GM18511 (cell line): ENCODE data around the gene TSNAXIP1.
"Not testable (repeated sequence)": the region's sequence is repeated elsewhere in the genome, so short reads cannot be mapped to it uniquely, and the experiment has no call there.

Experiments
- ATAC-seq: cut with Tn5 transposase; IDR thresholded peaks from one replicate; pipeline ENCODE4 v1.9.1; 2021; ENCODE audit warnings: mild to moderate bottlenecking, moderate library complexity; ENCODE audit not compliant: unreplicated experiment

The TSNAXIP1 gene

GRCh38 chr16:67857547-67858233 is 51.0 kb downstream of the TSNAXIP1 start:
- ATAC-seq = no peak

DNA sequence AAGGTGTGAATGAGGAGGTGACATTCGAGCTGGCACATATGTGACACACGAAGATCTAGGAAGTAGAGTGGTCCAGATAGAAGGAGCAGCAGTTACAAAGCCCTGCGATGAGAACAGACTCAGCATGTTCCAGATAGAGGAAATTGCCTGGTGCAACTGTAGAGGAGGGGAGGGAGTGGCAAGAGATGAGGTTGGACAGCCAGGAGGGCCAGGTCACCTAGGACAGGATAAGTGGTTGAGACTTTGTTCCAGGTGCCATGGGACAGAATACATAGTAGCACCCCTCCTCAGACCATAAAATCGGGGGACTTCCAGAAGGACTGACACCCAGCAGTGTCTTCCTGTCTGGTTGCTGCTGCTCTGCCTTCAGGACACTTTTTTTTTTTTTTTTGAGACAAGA is 51.8 kb downstream of the TSNAXIP1 start:
- ATAC-seq = no peak

DNA sequence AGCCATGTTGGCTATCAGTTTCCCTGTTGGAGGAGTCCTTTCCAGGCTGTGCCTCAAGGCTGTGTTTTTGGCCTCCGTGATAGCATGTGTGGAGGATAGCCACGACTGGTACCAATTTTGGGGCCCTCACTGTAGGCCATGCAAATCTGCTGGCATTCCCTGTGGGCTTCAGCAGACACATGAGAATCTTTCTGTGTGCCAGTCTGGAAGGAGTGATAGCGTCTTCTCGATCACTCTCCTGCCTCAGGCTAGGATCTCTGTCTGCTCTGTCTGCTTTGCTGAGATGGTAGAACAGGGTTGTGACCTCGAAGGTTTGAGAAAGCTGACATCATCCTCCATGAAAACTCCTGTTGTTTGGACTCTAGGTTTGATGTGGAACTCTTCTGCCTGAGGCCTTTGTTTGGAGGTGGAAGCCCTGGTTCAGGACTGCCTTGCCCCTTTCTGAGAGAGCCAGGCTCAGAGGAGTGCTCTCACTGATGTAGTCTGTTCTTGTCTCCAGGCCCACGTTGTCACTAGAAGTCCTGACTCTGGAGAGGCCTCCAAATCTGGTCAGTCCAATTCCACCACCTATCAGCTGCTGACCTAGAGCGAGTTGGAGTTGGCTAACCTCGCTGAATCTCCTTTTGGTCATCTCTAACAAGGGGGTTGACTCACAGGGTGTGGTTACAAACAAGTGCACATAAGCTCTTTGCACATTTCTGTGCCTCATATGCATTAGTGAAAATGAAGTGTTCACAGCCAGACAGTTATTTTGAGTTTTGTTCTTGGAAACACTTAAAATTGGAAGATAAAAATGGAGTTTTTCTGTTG is 54.1 kb downstream of the TSNAXIP1 start:
- ATAC-seq = no peak

DNA sequence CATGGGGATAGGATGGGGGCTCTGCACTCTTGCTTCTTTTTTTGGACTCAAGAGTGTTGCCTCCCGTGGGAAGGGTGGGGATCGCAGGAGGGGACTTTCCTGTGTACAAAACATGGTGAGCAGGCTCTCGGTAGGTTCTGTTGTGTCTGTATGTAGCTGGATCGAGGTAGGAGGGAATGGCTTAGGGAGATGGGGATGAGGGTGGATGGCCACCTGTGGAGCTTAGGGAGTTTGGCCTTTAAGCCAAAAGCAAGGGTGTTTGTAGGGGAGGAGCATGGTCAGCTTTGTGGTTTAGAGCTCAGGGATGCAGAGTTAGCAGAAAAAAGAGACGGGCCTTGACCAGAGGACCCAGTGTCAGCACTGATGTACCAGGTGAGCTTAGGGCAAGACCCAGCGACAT is 55.2 kb downstream of the TSNAXIP1 start:
- no peak for ATAC-seq

GRCh38 chr16:67862623-67863583 is 56.2 kb downstream of the TSNAXIP1 start:
- ATAC-seq = no peak

DNA sequence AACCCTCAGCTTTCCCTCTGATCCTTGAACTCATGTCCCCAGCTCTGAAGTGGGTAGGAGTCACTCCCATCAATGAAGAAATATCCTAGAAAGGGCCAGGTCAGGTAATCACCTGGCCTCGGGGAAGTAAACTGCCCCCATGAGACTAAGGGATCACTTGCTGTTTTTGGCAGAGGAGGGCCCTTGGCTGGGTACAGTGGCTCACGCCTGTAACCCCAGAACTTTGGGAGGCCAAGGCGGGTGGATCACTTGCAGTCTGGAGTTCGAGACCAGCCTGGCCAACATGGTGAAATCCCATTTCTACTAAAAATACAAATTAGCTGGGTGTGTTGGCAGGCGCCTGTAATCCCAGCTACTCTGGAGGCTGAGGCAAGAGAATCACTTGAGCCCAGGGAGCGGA is 57.4 kb downstream of the TSNAXIP1 start:
- ATAC-seq = not testable (repeated sequence)

- no peak for ATAC-seq
Observed at GRCh38 chr16:67864594-67864993, 57.9 kb downstream of the TSNAXIP1 start.

DNA sequence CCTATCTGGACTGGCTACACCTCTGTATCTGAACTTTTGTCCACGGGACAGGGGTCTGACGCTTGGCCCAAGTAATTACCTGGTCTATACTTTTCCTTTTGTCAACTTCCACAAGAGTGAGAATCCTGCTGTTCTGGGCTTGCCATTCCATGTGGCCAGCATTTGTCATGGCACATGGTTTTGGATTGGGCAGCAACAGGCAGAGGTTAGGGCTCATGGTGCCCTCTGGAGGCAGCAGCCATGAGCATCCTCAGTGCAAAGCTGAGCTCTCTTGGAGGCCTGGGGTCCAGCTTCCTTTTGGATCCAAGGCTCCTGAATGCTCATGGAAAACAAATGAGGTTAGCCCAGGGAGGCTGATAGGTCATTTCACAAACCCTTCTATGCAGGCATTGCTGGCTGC is 58.6 kb downstream of the TSNAXIP1 start:
- no peak for ATAC-seq

DNA sequence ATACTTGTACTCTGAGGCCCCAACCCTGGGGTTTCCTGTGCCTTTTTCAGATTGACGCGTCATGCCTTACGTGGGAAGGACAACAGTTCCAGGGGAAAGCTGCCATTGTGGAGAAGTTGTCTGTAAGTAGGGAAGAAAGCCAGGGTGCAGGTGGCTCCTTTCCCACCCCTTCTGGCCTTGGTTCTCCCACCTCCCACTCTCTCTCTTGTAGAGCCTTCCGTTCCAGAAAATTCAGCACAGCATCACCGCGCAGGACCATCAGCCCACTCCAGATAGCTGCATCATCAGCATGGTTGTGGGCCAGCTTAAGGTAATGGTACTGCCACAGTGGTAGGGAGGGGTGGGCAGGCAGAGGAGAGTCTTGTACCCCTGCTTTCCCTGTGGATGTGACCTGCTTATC is 61.6 kb downstream of the TSNAXIP1 start:
- ATAC-seq = no peak

DNA sequence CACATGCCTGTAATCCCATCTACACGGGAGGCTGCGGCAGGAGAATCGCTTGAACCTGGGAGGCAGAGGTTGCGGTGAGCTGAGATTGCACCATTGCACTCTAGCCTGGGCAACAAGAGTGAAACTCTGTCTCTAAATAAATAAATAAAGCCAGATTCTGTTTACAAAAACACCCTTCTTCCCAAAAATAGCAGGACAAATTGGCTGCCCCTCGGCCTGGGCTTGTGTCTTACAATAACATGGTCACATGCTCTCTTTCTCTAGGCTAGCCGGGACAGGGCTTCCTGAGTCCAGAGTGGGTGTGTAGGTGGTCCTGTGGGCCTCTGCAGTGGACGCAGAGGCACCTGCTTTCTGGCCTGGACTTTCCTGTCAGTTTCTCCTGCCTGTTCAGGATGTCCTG is 63.0 kb downstream of the TSNAXIP1 start:
- no peak for ATAC-seq

DNA sequence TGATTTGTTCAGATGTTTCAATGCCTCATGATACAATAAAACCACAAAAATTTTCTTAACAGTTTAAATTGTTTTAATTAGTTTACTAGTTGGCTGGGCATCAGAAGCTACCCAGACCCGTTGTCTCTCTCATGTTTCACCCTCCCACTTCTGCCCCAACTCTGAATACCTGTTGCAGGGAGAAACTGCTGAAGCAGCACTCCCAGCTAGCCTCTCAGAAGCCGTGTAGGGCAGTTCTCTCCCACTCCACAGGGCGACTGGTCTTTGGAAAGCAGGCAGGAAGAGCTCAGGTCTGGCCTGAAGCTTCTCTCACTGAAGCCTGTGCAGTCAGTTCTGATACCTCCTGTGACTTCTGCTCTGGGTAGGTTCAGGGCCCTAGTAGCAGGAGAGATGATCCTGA is 64.6 kb downstream of the TSNAXIP1 start:
- ATAC-seq = no peak

GRCh38 chr16:67872131-67872630 is 65.5 kb downstream of the TSNAXIP1 start:
- no peak for ATAC-seq

GRCh38 chr16:67872631-67873434 is 66.1 kb downstream of the TSNAXIP1 start, which contains the start of gene EDC4:
EDC4 (plus strand) TSS chr16:67873052; CDS start chr16:67873262, 210 bp downstream.
- peak; percentile 91 for ATAC-seq

DNA sequence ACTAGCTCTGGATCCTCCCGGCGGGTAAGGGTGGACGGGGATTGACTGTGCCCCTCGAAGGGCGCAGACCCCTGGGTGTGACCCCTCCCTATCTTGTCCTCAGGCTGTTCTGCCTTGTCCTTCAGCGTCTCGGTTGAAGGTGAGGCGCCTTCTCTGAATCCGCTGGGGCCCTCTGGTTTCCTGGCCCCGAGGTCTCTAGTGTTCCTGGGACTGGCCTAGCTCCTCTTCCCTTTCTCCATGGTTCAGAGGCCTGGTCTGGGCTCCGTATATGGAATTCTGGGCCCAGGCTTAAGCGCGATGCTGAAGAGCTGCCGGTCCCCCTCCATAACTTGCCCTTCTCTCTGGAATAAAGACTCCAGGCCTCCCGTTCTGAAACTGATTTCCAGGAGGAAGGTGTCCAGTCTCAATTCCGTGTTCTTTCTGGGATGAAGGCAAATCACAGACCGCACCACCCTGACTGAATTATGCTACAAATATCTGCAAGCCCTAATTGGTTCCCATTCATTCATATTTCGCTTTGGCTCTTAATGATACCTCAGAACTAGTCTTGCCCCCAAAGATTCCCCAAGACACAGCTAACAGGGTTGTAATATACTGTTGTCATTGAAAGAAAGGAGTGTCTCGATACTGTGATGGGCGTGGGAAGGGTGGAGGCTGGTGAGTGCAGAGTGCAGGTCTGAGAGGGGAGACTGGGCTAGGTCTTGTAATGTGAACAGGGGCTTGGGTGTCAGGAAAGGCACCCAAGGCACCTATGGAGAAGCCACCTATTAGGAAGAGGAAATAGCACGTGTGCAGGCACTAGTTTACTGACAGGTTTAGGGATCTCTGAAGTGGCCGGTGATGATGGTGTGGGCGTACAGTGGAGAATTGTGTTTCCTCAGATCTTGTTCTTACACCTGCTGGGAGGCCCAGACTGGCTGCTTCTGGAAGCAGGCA is 67.0 kb downstream of the TSNAXIP1 start:
- ATAC-seq = no peak

DNA sequence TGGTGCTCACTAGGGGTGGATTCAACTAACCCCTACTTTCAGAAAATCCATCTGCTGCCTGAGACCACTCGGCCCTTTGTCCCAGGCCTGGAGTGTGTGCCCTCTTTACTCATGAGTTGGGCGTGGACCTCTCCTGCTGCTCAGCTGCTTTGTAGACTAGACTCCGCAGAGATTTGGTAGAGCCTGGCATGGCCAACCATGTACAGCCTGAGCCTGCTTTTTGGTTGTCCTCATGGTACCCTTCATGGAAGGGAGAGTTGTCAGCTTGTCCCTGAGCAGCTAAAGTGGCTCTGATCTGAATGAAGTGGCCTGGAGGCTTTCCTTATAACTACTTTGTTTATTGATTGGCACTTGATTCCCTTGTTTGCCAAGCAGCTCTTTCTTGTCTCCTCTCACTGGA is 67.7 kb downstream of the TSNAXIP1 start:
- ATAC-seq = no peak

DNA sequence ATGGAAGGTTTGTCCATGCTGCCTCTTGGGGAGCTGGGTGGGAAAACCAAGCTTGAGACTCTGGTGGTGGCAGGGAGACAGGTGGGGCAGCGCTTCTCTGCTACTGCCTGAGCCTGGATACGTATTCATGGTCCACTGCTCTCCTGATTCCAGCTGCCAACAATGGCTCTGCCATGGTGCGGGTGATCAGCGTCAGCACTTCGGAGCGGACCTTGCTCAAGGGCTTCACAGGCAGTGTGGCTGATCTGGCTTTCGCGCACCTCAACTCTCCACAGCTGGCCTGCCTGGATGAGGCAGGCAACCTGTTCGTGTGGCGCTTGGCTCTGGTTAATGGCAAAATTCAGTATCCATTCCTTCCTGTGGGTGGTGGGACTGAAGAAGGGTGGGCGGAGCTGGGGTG is 70.4 kb downstream of the TSNAXIP1 start:
- no peak for ATAC-seq
